Activated CD4-positive, alpha-beta T cell treated with anti-CD3 and anti-CD28 coated beads for 36 hours (primary cell): ENCODE results near the gene PAX2. TPM values are rescaled to one million over a fixed set of nuclear protein-coding genes. Genes with fewer than 3 reads are reported as not detected.
A peak's percentile ranks its signal among the peaks of the same experiment; 100 is the strongest.

ENCODE experiments used
- ATAC-seq: fragments of 200-7000 bp; cut with Tn5 transposase; one replicate; pipeline ENCODE4 v1.10.0; 2021; ENCODE audit warnings: mild to moderate bottlenecking, moderate library complexity
- CTCF ChIA-PET: fragments of 350-600 bp; sonication (Branson Sonifier 250); formaldehyde crosslinking; loops from one replicate; lab custom pipeline; 2021; ENCODE audit warnings: antibody characterized with exemption; lab: Charles Lee
- POLR2A ChIA-PET: fragments of 350-600 bp; sonication (Branson Sonifier 250); formaldehyde crosslinking; loops from one replicate; lab custom pipeline; 2021; ENCODE audit warnings: antibody characterized with exemption, inconsistent platforms; lab: Charles Lee
- DNase-seq: peaks from one replicate; pipeline ENCODE4 v3.0.0-alpha.2; 2020
- H3K27ac Mint-ChIP-seq: one replicate; pipeline ENCODE4 v1.8.0; 2021; ENCODE audit warnings: mixed read lengths
- H3K27me3 Mint-ChIP-seq: one replicate; pipeline ENCODE4 v1.8.0; 2021; ENCODE audit warnings: mixed read lengths
- H3K36me3 Mint-ChIP-seq: one replicate; pipeline ENCODE4 v1.8.0; 2021; ENCODE audit warnings: low read depth, mixed read lengths
- H3K4me1 Mint-ChIP-seq: one replicate; pipeline ENCODE4 v1.8.0; 2021; ENCODE audit warnings: mixed read lengths
- H3K4me3 Mint-ChIP-seq: one replicate; pipeline ENCODE4 v1.8.0; 2021; ENCODE audit warnings: mild to moderate bottlenecking, moderate library complexity, mixed read lengths
- H3K9me3 Mint-ChIP-seq: one replicate; pipeline ENCODE4 v1.8.0; 2021; ENCODE audit warnings: low read depth, mixed read lengths
- intact Hi-C, 2 experiments: fragments of 100-400 bp; cut with DNase I in 1 of 2; cut with micrococcal nuclease in 1 of 2; formaldehyde crosslinking; loops; one replicate each; pipeline versions ENCODE4 v1.14.2 to v1.15.1; 2022 to 2024; cut with DNase I, micrococcal nuclease
- total RNA-seq, 2 experiments: library from RNA; stranded (reverse); gene quantifications; one replicate each; pipeline ENCODE4 v1.2.3, GENCODE V29; 2021

Gene PAX2
- total RNA-seq, 2 experiments from 2014 or later = 0.05 to 0.09 TPM

GRCh38 chr10:100725869-100726426 is 19.4 kb upstream of the PAX2 start:
- ATAC-seq = no peak
- ChIA-PET POLR2A (no interaction called here), CTCF (interaction anchor here (0.7 kb wide), 1 partner anchor 546 kb away, joined by 3 read pairs; no protein-coding TSS in a partner anchor)
- Mint-ChIP-seq H3K9me3 (no peaks in the 10 kb centered on the region), H3K4me1 (peaks cover 18% of the 10 kb centered on the region), H3K27me3 (peaks cover 72% of the 10 kb centered on the region), H3K36me3 (no peaks in the 10 kb centered on the region), H3K4me3 (no peak overlapping the region), H3K27ac (no peak overlapping the region)
- intact Hi-C loops = no loop called here
- DNase-seq = no peak

GRCh38 chr10:100727808-100728207 is 17.6 kb upstream of the PAX2 start:
- ATAC-seq = no peak
- Mint-ChIP-seq H3K36me3 (no peaks in the 10 kb centered on the region), H3K27me3 (peaks cover 79% of the 10 kb centered on the region), H3K27ac (no peak overlapping the region), H3K4me3 (no peak overlapping the region), H3K9me3 (no peaks in the 10 kb centered on the region), H3K4me1 (peaks cover 26% of the 10 kb centered on the region)
- POLR2A ChIA-PET = no interaction called here
- intact Hi-C loops = no loop called here
- CTCF ChIA-PET = interaction anchor here (1.0 to 1.3 kb wide), 4 partner anchors 9 to 165 kb away, joined by 3 to 7 read pairs (median 3); no protein-coding TSS in a partner anchor
- DNase-seq = no peak

GRCh38 chr10:100728928-100729861 is 16.2 kb upstream of the PAX2 start:
- Mint-ChIP-seq H3K9me3 (no peaks in the 10 kb centered on the region), H3K4me3 (no peak overlapping the region), H3K36me3 (no peaks in the 10 kb centered on the region), H3K27ac (no peak overlapping the region), H3K27me3 (peaks cover 78% of the 10 kb centered on the region), H3K4me1 (peaks cover 24% of the 10 kb centered on the region)
- peak; percentile 55 for ATAC-seq
- intact Hi-C loops = no loop called here
- DNase-seq = peak; percentile 66
- ChIA-PET POLR2A (no interaction called here), CTCF (interaction anchor here (1.0 to 1.3 kb wide), 4 partner anchors 10 to 413 kb away, joined by 3 to 7 read pairs (median 4); no protein-coding TSS in a partner anchor)

GRCh38 chr10:100729862-100730724 is 15.3 kb upstream of the PAX2 start:
- Mint-ChIP-seq H3K9me3 (no peaks in the 10 kb centered on the region), H3K4me1 (peaks cover 31% of the 10 kb centered on the region), H3K36me3 (no peaks in the 10 kb centered on the region), H3K27me3 (peaks cover 85% of the 10 kb centered on the region), H3K27ac (no peak overlapping the region), H3K4me3 (peak overlapping the region; percentile 29)
- DNase-seq (no peak), ATAC-seq (no peak)
- POLR2A ChIA-PET = no interaction called here
- CTCF ChIA-PET = no interaction called here
- intact Hi-C loops = loop anchor here in 1 of 2 experiments (5.0 kb wide), 1 partner anchor 497 kb away; the partner anchor contains the start of gene LBX1

GRCh38 chr10:100730725-100731406 is 14.5 kb upstream of the PAX2 start:
- Mint-ChIP-seq H3K4me1 (peaks cover 33% of the 10 kb centered on the region), H3K4me3 (peak overlapping the region; percentile 32), H3K9me3 (no peaks in the 10 kb centered on the region), H3K27me3 (peaks cover 84% of the 10 kb centered on the region), H3K27ac (no peak overlapping the region), H3K36me3 (no peaks in the 10 kb centered on the region)
- intact Hi-C loops = loop anchor here in 1 of 2 experiments (5.0 kb wide), 1 partner anchor 496 kb away; the partner anchor contains the start of gene LBX1
- ChIA-PET POLR2A (no interaction called here), CTCF (interaction anchor here (0.5 to 2.4 kb wide), 2 partner anchors 12 to 56 kb away, joined by 3 to 10 read pairs; no protein-coding TSS in a partner anchor)
- ATAC-seq = peak; percentile 68
- peak; percentile 73 for DNase-seq

GRCh38 chr10:100731407-100732240 is 13.8 kb upstream of the PAX2 start:
- Mint-ChIP-seq H3K27me3 (peaks cover 83% of the 10 kb centered on the region), H3K27ac (peak overlapping the region; percentile 26), H3K4me1 (peaks cover 33% of the 10 kb centered on the region), H3K9me3 (no peaks in the 10 kb centered on the region), H3K36me3 (no peaks in the 10 kb centered on the region), H3K4me3 (peak overlapping the region; percentile 32)
- ATAC-seq (no peak), DNase-seq (no peak)
- intact Hi-C loops = loop anchor here in 1 of 2 experiments (5.0 kb wide), 1 partner anchor 496 kb away; the partner anchor contains the start of gene LBX1
- POLR2A ChIA-PET = no interaction called here
- CTCF ChIA-PET = interaction anchor here (2.4 kb wide), 1 partner anchor 11 kb away, joined by 10 read pairs; no protein-coding TSS in a partner anchor

GRCh38 chr10:100732241-100732596 is 13.2 kb upstream of the PAX2 start:
- DNase-seq (no peak), ATAC-seq (no peak)
- Mint-ChIP-seq H3K27ac (no peak overlapping the region), H3K36me3 (no peaks in the 10 kb centered on the region), H3K4me3 (no peak overlapping the region), H3K4me1 (peaks cover 33% of the 10 kb centered on the region), H3K27me3 (peaks cover 86% of the 10 kb centered on the region), H3K9me3 (no peaks in the 10 kb centered on the region)
- intact Hi-C loops = loop anchor here in 1 of 2 experiments (5.0 kb wide), 1 partner anchor 495 kb away; the partner anchor contains the start of gene LBX1
- ChIA-PET CTCF (interaction anchor here (2.4 kb wide), 1 partner anchor 11 kb away, joined by 10 read pairs; no protein-coding TSS in a partner anchor), POLR2A (no interaction called here)

GRCh38 chr10:100733329-100733728 is 12.1 kb upstream of the PAX2 start:
- ChIA-PET POLR2A (no interaction called here), CTCF (interaction anchor here (0.7 to 2.4 kb wide), 2 partner anchors 10 to 490 kb away, joined by 6 to 10 read pairs; no protein-coding TSS in a partner anchor)
- intact Hi-C loops = loop anchor here in 1 of 2 experiments (5.0 kb wide), 1 partner anchor 494 kb away; the partner anchor contains the start of gene LBX1
- Mint-ChIP-seq H3K4me1 (peaks cover 40% of the 10 kb centered on the region), H3K9me3 (no peaks in the 10 kb centered on the region), H3K4me3 (no peak overlapping the region), H3K27me3 (peaks cover 86% of the 10 kb centered on the region), H3K36me3 (no peaks in the 10 kb centered on the region), H3K27ac (no peak overlapping the region)
- DNase-seq (no peak), ATAC-seq (no peak)

GRCh38 chr10:100734295-100735086 is 10.9 kb upstream of the PAX2 start:
- CTCF ChIA-PET = interaction anchor here (0.5 to 1.3 kb wide), 2 partner anchors 8 to 9 kb away, joined by 3 to 13 read pairs; no protein-coding TSS in a partner anchor
- intact Hi-C loops = loop anchor here (5.0 kb wide), 2 partner anchors 398 to 493 kb away; partner anchors contain the start of genes LBX1 (in 1 of the 2) and TLX1 (in 1 of the 2)
- Mint-ChIP-seq H3K27ac (no peak overlapping the region), H3K27me3 (peaks cover 86% of the 10 kb centered on the region), H3K9me3 (no peaks in the 10 kb centered on the region), H3K4me1 (peaks cover 35% of the 10 kb centered on the region), H3K4me3 (no peak overlapping the region), H3K36me3 (no peaks in the 10 kb centered on the region)
- no peak for DNase-seq
- POLR2A ChIA-PET = no interaction called here
- ATAC-seq = peak; percentile 17
